SJSA1 (cell line): ENCODE measurements around the gene LDLR. TPM values are rescaled to one million over a fixed set of nuclear protein-coding genes. Genes with fewer than 3 reads are reported as not detected.
"Not testable (repeated sequence)": the region's sequence is repeated elsewhere in the genome, so short reads cannot be mapped to it uniquely, and the experiment has no call there.

Experiments used
- DNase-seq, 2 experiments: peaks; one replicate each; pipeline ENCODE4 v3.0.0-alpha.2; 2015 to 2020; ENCODE audit warnings: low spot score in 2 of 2, low read depth in 1 of 2
- H3K27ac ChIP-seq: fragments of 250-450 bp; sonication (Bioruptor Pico); 2 replicates; pipeline ENCODE4 v1.5.1; 2020; ENCODE audit warnings: mild to moderate bottlenecking, moderate library complexity
- H3K27me3 ChIP-seq: fragments of 250-450 bp; sonication (Bioruptor Pico); replicated peaks from 2 replicates; pipeline ENCODE4 v1.5.1; 2020; ENCODE audit warnings: mild to moderate bottlenecking, moderate library complexity
- H3K36me3 ChIP-seq: fragments of 250-450 bp; sonication (Bioruptor Pico); 2 replicates; pipeline ENCODE4 v1.5.1; 2020; ENCODE audit warnings: mild to moderate bottlenecking
- H3K4me1 ChIP-seq: fragments of 250-450 bp; sonication (Bioruptor Pico); replicated peaks from 2 replicates; pipeline ENCODE4 v1.6.1; 2021; ENCODE audit warnings: mild to moderate bottlenecking
- H3K4me3 ChIP-seq: fragments of 250-450 bp; sonication (Bioruptor Pico); 2 replicates; pipeline ENCODE4 v1.5.1; 2020; ENCODE audit warnings: mild to moderate bottlenecking
- H3K9me3 ChIP-seq: fragments of 250-450 bp; sonication (Bioruptor Pico); replicated peaks from 2 replicates; pipeline ENCODE4 v1.5.1; 2020; ENCODE audit warnings: mild to moderate bottlenecking
- total RNA-seq: library from RNA; depleted of rRNA; stranded (reverse); fragments of >200 nt; shearing (Covaris generic); gene quantifications from 2 replicates; pipeline ENCODE4 v1.2.3, GENCODE V29; 2014

LDLR gene
- total RNA-seq, 1 experiment from 2014 or later, result 115 TPM

DNA sequence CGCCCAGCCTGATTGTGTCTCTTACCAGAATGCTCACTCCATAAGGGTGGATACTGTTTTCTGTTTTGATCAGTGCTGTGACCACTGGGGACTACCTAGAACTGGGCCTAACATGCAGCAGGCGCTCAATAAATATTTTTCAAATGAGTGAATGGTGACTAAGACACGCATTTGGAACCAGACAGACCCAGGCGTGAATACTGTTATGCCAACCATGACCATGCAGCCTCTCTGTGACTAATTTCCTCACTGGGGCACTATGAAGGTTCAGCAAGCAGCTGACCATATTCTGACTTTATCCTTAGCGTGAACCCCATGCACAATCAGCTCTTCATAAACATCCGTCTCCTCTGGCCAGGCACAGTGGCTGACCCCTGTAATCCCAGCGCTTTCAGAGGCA, 79.3 kb downstream of the LDLR start:
- Histone ChIP-seq H3K27ac (peak overlapping the region; percentile 72), H3K36me3 (peaks cover 97% of the 10 kb centered on the region)

DNA sequence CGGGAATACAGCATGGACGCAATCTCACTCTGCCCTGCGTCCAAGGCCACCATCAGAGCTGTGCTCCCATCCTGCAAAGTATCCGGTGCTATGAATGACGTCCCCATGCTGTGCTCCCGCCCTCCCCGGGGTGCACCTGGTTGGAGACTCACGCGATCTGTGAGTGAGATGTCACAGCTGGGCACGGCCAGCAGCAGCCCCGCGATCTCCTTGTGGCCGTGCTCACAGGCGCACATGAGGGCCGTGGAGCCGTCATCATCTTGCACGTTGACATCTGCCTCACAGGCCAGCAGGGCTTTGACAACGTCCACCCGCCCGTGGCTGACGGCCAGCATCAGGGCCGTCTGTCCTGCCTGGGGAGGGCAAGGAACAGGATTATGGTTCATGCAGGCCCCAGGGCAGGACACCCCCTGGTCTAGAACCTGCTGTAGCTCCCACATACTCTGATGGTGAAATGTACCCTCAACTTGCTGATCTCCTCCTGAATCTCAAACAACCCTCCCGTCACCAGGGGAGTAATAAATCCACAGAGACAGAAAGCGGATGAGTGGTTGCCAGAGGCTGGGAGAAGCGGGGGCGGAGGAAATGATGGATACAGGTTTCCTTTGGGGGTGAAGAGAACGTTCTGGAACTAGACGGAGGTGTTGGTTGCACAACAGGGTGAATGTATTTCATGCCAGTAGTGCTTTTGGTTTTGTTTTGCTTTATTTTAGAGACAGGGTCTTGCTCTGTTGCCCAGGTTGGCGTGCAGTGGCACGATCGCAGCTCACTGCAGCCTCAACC, 80.8 kb downstream of the LDLR start:
- Histone ChIP-seq H3K4me1 (peaks cover 56% of the 10 kb centered on the region), H3K4me3 (no peak overlapping the region), H3K27ac (peak overlapping the region; percentile 3; the same call in 1 of the 2 replicates), H3K36me3 (peaks cover 97% of the 10 kb centered on the region), H3K27me3 (no peaks in the 10 kb centered on the region), H3K9me3 (no peaks in the 10 kb centered on the region)
- no peak for DNase-seq

More for the DNA sequence above, 79.3 kb downstream of the LDLR start:
- H3K4me3 ChIP-seq, result no peak overlapping the region
- no peaks in the 10 kb centered on the region for H3K27me3 ChIP-seq
- no peaks in the 10 kb centered on the region for H3K9me3 ChIP-seq
- DNase-seq, result peak; percentile 91 to 92
- peaks cover 56% of the 10 kb centered on the region for H3K4me1 ChIP-seq

DNA sequence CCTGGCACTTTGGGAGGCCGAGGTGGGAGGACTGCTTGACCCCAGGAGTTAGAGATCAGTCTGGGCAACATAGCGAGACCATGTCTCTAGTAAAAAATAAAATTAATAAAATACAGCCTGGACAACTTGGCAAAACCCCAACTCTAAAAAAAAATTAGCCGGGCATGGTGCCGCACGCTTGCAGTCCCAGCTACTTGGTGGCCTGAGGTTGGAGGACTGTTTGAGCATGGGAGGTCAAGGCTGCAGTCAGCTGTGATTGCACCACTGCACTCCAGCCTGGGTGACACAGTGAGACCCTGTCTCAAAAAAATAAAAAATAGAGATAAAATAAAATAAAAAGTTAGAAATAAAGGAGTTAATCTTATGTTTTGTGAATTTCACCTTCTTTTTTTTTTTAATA, 81.9 kb downstream of the LDLR start:
- Histone ChIP-seq H3K27ac (peak overlapping the region; percentile 23; the same call in 1 of the 2 replicates), H3K36me3 (peaks cover 97% of the 10 kb centered on the region)

DNA sequence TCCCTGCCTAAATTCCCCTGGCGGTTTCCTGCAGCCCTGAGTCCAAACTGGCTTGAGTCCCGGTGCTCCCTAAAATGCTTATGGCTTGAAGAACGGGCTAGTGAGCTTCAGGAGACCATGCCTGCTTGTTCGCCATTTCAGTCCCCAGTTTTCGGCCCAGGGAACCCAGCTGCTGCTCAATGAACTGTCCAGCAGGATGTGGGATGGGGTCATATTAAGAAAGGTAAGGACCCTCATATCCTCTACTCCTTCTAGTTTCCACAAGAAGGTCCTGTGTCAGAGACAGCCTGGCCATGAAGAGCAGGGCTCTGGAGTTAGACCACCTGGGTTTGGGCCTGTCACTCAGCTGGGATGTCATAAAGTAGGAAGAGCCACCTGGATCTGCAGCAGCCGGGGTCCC, 83.3 kb downstream of the LDLR start:
- no peak overlapping the region for H3K4me3 ChIP-seq
- H3K27ac ChIP-seq, result no peak overlapping the region
- no peak for DNase-seq
- no peaks in the 10 kb centered on the region for H3K9me3 ChIP-seq
- peaks cover 56% of the 10 kb centered on the region for H3K4me1 ChIP-seq
- no peaks in the 10 kb centered on the region for H3K27me3 ChIP-seq
- peaks cover 97% of the 10 kb centered on the region for H3K36me3 ChIP-seq

More for the DNA sequence above, 81.9 kb downstream of the LDLR start:
- no peak for DNase-seq
- H3K27me3 ChIP-seq, result no peaks in the 10 kb centered on the region
- H3K4me3 ChIP-seq, result no peak overlapping the region
- H3K4me1 ChIP-seq, result peaks cover 51% of the 10 kb centered on the region
- H3K9me3 ChIP-seq, result no peaks in the 10 kb centered on the region

DNA sequence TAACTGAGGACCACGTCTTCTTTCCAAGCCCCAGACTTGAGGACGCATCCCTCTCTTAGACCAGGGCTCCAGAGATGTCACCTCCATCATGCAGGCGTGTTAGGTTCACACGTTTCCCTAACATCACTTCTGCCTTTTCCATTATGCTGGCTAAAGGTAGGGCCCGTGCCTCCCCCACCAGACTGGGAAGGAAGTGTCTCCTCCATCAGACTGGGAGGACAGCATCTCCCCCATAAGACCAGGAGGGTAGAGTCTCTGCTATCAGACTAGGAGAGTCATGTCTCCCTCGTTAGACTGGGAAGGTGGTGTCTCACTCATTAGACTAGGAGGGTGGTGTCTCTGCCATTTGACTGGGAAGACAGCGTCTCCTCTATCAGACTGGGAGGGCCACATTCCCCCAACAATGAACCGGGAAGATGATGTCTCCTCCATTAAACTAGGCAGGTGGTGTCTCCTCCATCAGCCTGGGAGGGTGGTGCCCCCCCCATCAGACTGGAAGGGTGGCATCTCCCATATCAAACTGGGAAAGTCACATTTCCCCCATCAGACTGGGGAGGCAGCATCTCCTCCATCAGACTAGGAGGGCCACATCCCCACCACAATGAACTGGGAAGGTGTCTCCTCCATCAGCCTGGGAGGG, 84.4 kb downstream of the LDLR start:
- Histone ChIP-seq H3K9me3 (no peaks in the 10 kb centered on the region), H3K27ac (no peak overlapping the region), H3K4me1 (peaks cover 54% of the 10 kb centered on the region), H3K36me3 (peaks cover 94% of the 10 kb centered on the region), H3K4me3 (no peak overlapping the region), H3K27me3 (no peaks in the 10 kb centered on the region)
- no peak for DNase-seq

DNA sequence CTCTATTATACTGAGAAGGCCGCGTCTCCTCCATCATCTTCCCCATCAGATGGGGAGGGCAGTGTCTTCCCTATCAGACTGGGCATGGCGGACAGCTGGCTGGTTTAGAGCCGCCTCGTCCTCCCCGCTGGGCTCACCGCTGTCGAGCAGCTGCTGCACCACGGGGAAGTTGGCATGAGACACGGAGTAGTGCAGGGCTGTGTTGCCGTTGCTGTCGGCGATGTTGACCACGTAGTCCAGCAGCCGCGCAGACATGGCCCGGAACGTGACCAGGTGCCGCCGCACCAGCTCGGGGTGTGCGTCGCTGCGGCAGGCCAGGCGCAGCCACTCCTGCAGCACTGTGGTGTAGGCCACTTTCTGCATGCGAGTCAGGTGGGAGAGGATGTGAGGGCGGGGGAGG, 85.1 kb downstream of the LDLR start:
- H3K27ac ChIP-seq, result no peak overlapping the region
- DNase-seq, result no peak
- H3K4me3 ChIP-seq, result no peak overlapping the region
- no peaks in the 10 kb centered on the region for H3K9me3 ChIP-seq
- H3K36me3 ChIP-seq, result peaks cover 95% of the 10 kb centered on the region
- peaks cover 55% of the 10 kb centered on the region for H3K4me1 ChIP-seq
- no peaks in the 10 kb centered on the region for H3K27me3 ChIP-seq

DNA sequence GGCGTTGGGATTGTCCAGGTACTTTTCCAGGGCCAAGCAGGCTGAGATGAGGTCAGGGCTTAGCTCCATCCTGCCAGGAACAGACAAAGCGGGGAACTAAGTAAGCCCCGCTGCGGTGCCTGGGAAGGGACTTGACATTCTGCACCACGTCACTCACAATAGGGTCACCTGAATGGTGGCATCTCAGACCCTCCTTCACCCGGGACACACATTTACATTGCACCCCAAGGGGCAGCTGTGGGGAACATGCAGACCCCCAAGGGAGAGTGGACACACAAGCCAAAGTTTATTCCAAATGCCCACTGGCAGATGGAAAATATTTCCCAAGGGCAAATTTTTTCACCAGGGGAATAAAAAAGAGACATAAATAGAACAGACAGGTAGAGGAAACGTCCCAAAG, 86.7 kb downstream of the LDLR start:
- DNase-seq, result no peak
- peaks cover 94% of the 10 kb centered on the region for H3K36me3 ChIP-seq

DNA sequence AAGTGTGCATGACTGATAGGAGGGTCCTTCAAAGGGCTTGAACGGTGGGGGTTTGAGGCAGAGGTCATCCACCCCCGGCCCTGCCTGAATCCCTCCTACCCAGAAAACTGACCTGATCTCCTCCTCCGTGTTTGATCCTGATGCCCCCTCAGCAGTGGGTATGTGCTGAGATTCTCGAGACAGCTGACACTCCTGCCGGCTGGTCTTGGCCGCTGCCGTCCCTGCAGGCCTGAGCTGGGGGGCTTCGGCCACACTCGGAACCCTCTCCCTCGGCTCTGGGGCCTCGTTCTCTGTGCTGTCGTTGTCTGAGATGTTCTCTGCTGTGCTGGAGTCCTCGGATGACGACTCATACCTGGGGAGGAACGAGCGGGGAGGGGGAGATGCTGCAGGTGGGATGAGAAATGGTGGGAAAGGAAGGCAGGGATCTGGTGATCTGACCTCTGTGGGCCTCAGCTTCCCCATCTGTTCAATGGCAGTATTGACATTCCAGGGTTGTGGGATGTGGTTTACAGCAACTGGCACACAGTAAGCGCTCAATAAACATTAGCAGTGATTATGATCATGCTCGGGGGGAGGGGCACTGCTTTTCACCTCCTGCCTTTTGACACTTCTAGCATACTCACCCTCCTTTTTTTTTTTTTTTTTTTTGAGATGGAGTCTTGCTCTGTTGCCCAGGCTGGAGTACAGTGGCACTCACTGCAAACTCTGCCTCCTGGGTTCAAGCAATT, 87.4 kb downstream of the LDLR start:
- Histone ChIP-seq H3K36me3 (peaks cover 91% of the 10 kb centered on the region), H3K27me3 (no peaks in the 10 kb centered on the region), H3K27ac (peak overlapping the region; percentile 99)

More for the DNA sequence above, 86.7 kb downstream of the LDLR start:
- Histone ChIP-seq H3K27me3 (no peaks in the 10 kb centered on the region), H3K27ac (no peak overlapping the region), H3K4me1 (peaks cover 54% of the 10 kb centered on the region), H3K9me3 (no peaks in the 10 kb centered on the region), H3K4me3 (no peak overlapping the region)

DNA sequence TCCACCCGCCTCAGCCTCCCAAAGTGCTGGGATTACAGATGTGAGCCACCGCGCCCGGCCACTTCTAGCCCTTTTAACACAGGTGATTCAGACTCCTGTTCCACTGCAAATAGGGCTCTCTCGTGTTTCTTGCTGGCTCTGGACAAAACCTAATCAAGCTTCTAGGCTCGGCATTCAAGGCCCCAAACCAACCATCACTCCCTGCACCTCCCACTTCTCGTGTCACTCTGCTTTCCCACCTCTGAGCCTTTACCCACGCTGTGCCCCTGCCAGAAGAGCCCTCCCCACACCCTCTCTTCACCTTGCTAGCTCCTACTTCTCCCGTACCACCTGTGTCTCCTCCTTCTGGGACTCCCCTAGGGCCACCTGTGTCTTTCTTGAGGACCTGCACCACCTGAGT, 88.3 kb downstream of the LDLR start:
- Histone ChIP-seq H3K27me3 (no peaks in the 10 kb centered on the region), H3K27ac (peak overlapping the region; percentile 99), H3K4me1 (peaks cover 45% of the 10 kb centered on the region), H3K36me3 (peaks cover 90% of the 10 kb centered on the region), H3K9me3 (no peaks in the 10 kb centered on the region), H3K4me3 (no peak overlapping the region)
- no peak for DNase-seq

More for the DNA sequence above, 87.4 kb downstream of the LDLR start:
- peaks cover 52% of the 10 kb centered on the region for H3K4me1 ChIP-seq
- no peak for DNase-seq
- H3K9me3 ChIP-seq, result no peaks in the 10 kb centered on the region
- no peak overlapping the region for H3K4me3 ChIP-seq

DNA sequence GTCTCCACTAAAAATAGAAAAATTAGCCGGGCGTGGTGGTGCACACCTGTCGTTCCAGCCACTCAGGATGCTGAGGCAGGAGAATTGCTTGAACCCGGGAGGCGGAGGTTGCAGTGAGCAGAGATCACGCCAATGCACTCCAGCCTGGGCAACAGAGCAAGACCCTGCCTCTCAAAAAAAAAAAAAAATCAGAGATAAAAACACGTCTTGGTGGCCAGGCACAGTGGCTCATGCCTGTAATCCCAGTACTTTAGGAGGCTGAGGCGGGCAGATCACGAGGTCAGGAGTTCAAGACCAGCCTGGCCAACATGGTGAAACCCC, 89.8 kb downstream of the LDLR start:
- not testable (repeated sequence) for H3K4me3 ChIP-seq
- Histone ChIP-seq H3K36me3 (peaks cover 89% of the 10 kb centered on the region), H3K27ac (peak overlapping the region; percentile 99)

DNA sequence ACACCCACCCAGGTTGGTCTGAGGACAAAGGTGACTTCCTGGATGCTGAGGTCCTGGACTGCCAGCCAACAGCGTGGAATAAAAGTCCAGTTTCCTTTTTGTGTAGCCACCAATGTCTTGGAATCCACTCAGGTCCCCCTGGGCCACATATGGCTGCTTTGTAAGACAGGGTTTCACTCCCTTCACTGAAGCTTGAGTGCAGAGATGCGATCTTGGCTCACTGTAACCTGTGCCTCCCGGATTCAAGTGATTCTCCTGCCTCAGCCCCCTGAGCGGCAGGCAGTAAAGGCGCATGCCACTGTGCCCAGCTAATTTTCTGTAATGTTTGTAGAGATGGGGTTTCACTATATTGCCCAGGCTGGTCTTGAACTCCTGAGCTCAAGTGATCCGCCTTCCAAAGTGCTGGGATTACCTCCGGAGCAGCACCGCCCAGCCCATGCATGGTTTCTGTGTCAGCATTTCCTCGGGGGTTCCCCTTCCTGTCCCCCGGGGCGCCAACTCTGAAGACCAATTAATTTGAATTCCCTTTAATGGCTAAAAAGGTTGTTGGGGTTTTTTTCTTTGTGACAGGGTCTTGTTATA, 90.5 kb downstream of the LDLR start:
- Histone ChIP-seq H3K4me3 (no peak overlapping the region), H3K36me3 (peaks cover 89% of the 10 kb centered on the region), H3K9me3 (no peaks in the 10 kb centered on the region), H3K27me3 (no peaks in the 10 kb centered on the region), H3K27ac (peak overlapping the region; percentile 99), H3K4me1 (peaks cover 45% of the 10 kb centered on the region)
- DNase-seq, result peak; percentile 69 to 72

More for the DNA sequence above, 89.8 kb downstream of the LDLR start:
- not testable (repeated sequence) for H3K27me3 ChIP-seq, DNase-seq, H3K9me3 ChIP-seq
- H3K4me1 ChIP-seq, result peaks cover 45% of the 10 kb centered on the region

DNA sequence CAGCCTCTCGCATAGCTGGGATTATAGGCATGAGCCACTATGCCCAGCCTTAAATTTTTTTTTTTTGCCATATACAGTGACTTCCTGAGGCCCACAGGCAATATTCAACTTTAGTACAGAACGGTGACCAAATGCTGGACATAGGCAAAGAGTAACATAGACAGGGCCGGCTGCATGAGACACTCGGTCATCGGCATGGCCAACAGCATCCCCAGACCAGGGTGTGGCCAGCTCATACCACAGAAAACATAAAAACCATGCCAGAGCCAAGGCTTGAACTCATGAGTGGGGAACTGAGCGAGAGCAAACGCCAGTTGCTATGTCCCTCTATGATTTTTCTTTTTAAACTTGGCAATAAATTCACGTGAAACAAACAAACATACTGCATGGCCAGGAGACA, 91.1 kb downstream of the LDLR start:
- Histone ChIP-seq H3K27ac (peak overlapping the region; percentile 99), H3K4me3 (no peak overlapping the region), H3K9me3 (no peaks in the 10 kb centered on the region), H3K4me1 (peaks cover 45% of the 10 kb centered on the region), H3K27me3 (no peaks in the 10 kb centered on the region), H3K36me3 (peaks cover 89% of the 10 kb centered on the region)
- DNase-seq, result no peak

DNA sequence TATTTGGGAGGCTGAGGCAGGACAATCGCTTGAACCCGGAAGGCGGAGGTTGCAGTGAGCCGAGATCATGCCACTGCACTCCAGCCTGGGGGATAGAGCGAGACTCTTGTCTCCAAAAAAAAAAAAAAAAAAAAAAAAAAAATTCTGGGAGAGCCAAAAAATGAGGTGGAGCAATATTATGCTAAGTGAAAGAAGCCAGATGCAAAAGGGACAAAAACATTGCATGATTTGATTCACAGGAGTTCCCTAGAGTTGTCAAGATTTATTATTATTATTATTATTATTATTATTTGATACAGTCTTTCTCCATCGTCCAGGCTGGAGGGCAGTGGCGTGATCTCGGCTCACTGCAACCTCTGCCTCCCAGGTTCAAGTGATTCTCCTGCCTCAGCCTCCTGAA, 91.7 kb downstream of the LDLR start:
- H3K27ac ChIP-seq, result peak overlapping the region; percentile 99; the same call in 1 of the 2 replicates

More for the DNA sequence above, 91.7 kb downstream of the LDLR start:
- not testable (repeated sequence) for H3K4me3 ChIP-seq, DNase-seq, H3K27me3 ChIP-seq, H3K9me3 ChIP-seq
- Histone ChIP-seq H3K4me1 (peaks cover 45% of the 10 kb centered on the region), H3K36me3 (peaks cover 89% of the 10 kb centered on the region)
